ENCODE measurements around the gene APOL2.

APOL2 gene

GRCh38 chr22:36280379-36280778 is 41.1 kb upstream of the APOL2 start:
- H3K27ac ChIP-seq (ENCODE audit: low read depth, low read length, poor library complexity, severe bottlenecking), result no peak overlapping the region
- no peaks in the 10 kb centered on the region for H3K27me3 ChIP-seq (ENCODE audit: insufficient read depth, low read length)
- H3K4me3 ChIP-seq (ENCODE audit: low read depth, low read length, poor library complexity, severe bottlenecking), result no peak overlapping the region
- H2AFZ ChIP-seq (ENCODE audit: low read length), result no peak overlapping the region
- TF ChIP-seq CTCF (IDR thresholded peaks at IDR 0.05; ENCODE audit: low read length) (no peak), EZH2 (IDR thresholded peaks at IDR 0.05; ENCODE audit: borderline replicate concordance, low read length) (no peak)
- H3K79me2 ChIP-seq (ENCODE audit: insufficient read depth, low read length), result no peaks in the 10 kb centered on the region
- no peaks in the 10 kb centered on the region for H3K9me2 ChIP-seq (ENCODE audit: low read depth, low read length)
- H3K36me3 ChIP-seq (ENCODE audit: insufficient read depth, low read length), result peaks cover 47% of the 10 kb centered on the region
- no peaks in the 10 kb centered on the region; the same call in 1 of the 2 replicates for H3F3A ChIP-seq (ENCODE audit: insufficient read depth, low read length)
- no peaks in the 10 kb centered on the region for H4K20me1 ChIP-seq (ENCODE audit: insufficient read depth, low read length)
- H3K9ac ChIP-seq (ENCODE audit: low read length), result no peak overlapping the region
- H3K9me3 ChIP-seq (ENCODE audit: low read length), result no peaks in the 10 kb centered on the region
- no peak overlapping the region for H3K4me2 ChIP-seq (ENCODE audit: low read length)
- H3K4me1 ChIP-seq (ENCODE audit: insufficient read depth, low read length, severe bottlenecking), result peaks cover 8% of the 10 kb centered on the region

DNA sequence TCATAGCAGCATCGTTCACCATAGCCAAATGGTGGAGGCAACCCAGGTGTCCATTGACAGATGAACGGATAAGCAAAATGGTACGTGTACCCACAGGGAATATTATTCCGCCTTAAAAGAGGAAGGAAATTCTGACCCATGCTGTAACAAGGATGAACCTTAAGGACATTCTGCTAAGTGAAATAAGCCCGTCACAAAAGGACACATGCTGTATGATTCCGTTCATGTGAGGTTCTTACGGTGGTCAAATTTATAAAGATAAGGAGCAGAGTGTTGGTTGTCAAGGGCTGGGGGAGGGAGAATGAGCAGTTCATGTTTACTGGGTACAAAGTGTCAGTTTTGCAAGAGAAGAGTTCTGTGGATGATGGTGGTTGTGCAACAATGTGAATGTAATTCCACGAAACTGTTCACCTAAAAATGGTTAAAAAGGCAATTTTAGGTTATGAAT is 39.9 kb upstream of the APOL2 start:
- no peaks in the 10 kb centered on the region for H3K9me2 ChIP-seq (ENCODE audit: low read depth, low read length)
- H3K9me3 ChIP-seq (ENCODE audit: low read length), result no peaks in the 10 kb centered on the region
- H4K20me1 ChIP-seq (ENCODE audit: insufficient read depth, low read length), result no peaks in the 10 kb centered on the region
- no peak overlapping the region for H3K9ac ChIP-seq (ENCODE audit: low read length)
- H3K27ac ChIP-seq (ENCODE audit: low read depth, low read length, poor library complexity, severe bottlenecking), result no peak overlapping the region
- no peak overlapping the region for H3K4me3 ChIP-seq (ENCODE audit: low read depth, low read length, poor library complexity, severe bottlenecking)
- TF ChIP-seq CTCF (IDR thresholded peaks at IDR 0.05; ENCODE audit: low read length) (no peak), EZH2 (IDR thresholded peaks at IDR 0.05; ENCODE audit: borderline replicate concordance, low read length) (no peak)
- H2AFZ ChIP-seq (ENCODE audit: low read length), result no peak overlapping the region
- peaks cover 8% of the 10 kb centered on the region for H3K4me1 ChIP-seq (ENCODE audit: insufficient read depth, low read length, severe bottlenecking)
- peaks cover 3% of the 10 kb centered on the region; the same call in 1 of the 2 replicates for H3K27me3 ChIP-seq (ENCODE audit: insufficient read depth, low read length)
- no peaks in the 10 kb centered on the region; the same call in 1 of the 2 replicates for H3F3A ChIP-seq (ENCODE audit: insufficient read depth, low read length)
- H3K79me2 ChIP-seq (ENCODE audit: insufficient read depth, low read length), result no peaks in the 10 kb centered on the region
- peaks cover 36% of the 10 kb centered on the region for H3K36me3 ChIP-seq (ENCODE audit: insufficient read depth, low read length)
- H3K4me2 ChIP-seq (ENCODE audit: low read length), result no peak overlapping the region

- Histone ChIP-seq H3K4me1 (ENCODE audit: insufficient read depth, low read length, severe bottlenecking) (peaks cover 8% of the 10 kb centered on the region), H2AFZ (ENCODE audit: low read length) (no peak overlapping the region), H4K20me1 (ENCODE audit: insufficient read depth, low read length) (no peaks in the 10 kb centered on the region), H3K9me2 (ENCODE audit: low read depth, low read length) (no peaks in the 10 kb centered on the region), H3K79me2 (ENCODE audit: insufficient read depth, low read length) (no peaks in the 10 kb centered on the region), H3K4me2 (ENCODE audit: low read length) (peak overlapping the region; percentile 10; the same call in 1 of the 2 replicates), H3F3A (ENCODE audit: insufficient read depth, low read length) (no peaks in the 10 kb centered on the region; the same call in 1 of the 2 replicates), H3K9me3 (ENCODE audit: low read length) (no peaks in the 10 kb centered on the region), H3K27me3 (ENCODE audit: insufficient read depth, low read length) (peaks cover 3% of the 10 kb centered on the region; the same call in 1 of the 2 replicates), H3K27ac (ENCODE audit: low read depth, low read length, poor library complexity, severe bottlenecking) (no peak overlapping the region), H3K4me3 (ENCODE audit: low read depth, low read length, poor library complexity, severe bottlenecking) (no peak overlapping the region), H3K9ac (ENCODE audit: low read length) (no peak overlapping the region), H3K36me3 (ENCODE audit: insufficient read depth, low read length) (peaks cover 21% of the 10 kb centered on the region)
- TF ChIP-seq CTCF (IDR thresholded peaks at IDR 0.05; ENCODE audit: low read length), result peak; percentile 76
- no peak for TF ChIP-seq EZH2 (IDR thresholded peaks at IDR 0.05; ENCODE audit: borderline replicate concordance, low read length)
Observed at GRCh38 chr22:36277482-36278291, 38.4 kb upstream of the APOL2 start.
